ENCODE results near the gene CPNE8. TPM values are rescaled to one million over a fixed set of nuclear protein-coding genes. Genes with fewer than 3 reads are reported as not detected.

CPNE8 gene
- total RNA-seq, 6 experiments from 2014 or later = 8.6 to 21.1 (median 16.3) TPM

DNA sequence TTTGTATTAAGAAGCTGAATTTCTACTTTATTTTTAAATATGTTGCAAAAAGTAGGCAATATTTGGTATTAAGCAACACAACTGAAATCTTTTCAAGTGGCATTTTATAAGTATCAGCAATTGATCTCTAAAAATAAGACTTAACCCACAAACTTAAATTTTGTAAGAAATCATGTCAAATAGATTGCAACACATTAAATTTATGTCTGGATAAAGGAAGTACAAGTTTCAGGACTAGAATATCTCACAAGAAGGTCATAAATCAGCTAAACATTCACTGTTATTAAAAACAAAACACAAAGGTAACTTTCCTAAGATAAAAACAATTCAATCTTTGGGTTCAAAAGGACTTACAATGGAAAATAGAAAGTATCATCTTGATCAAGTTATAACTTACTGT is 32.8 kb downstream of the CPNE8 start:
- no peaks in the 10 kb centered on the region for H3K36me3 ChIP-seq
- H3K27ac ChIP-seq = no peak overlapping the region
- no peaks in the 10 kb centered on the region for H3K27me3 ChIP-seq
- DNase-seq = no peak
- TF ChIP-seq, protein P1, sequence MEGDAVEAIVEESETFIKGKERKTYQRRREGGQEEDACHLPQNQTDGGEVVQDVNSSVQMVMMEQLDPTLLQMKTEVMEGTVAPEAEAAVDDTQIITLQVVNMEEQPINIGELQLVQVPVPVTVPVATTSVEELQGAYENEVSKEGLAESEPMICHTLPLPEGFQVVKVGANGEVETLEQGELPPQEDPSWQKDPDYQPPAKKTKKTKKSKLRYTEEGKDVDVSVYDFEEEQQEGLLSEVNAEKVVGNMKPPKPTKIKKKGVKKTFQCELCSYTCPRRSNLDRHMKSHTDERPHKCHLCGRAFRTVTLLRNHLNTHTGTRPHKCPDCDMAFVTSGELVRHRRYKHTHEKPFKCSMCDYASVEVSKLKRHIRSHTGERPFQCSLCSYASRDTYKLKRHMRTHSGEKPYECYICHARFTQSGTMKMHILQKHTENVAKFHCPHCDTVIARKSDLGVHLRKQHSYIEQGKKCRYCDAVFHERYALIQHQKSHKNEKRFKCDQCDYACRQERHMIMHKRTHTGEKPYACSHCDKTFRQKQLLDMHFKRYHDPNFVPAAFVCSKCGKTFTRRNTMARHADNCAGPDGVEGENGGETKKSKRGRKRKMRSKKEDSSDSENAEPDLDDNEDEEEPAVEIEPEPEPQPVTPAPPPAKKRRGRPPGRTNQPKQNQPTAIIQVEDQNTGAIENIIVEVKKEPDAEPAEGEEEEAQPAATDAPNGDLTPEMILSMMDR (IDR thresholded peaks at IDR 0.05) = no peak
- no peak for TF ChIP-seq POLR2A (IDR thresholded peaks at IDR 0.05)
- no peak for ATAC-seq
- no peak overlapping the region for H3K4me3 ChIP-seq
- H3K9me3 ChIP-seq = no peaks in the 10 kb centered on the region
- H3K4me1 ChIP-seq = no peaks in the 10 kb centered on the region
- intact Hi-C loops (cut with DNase I) = no loop called here

DNA sequence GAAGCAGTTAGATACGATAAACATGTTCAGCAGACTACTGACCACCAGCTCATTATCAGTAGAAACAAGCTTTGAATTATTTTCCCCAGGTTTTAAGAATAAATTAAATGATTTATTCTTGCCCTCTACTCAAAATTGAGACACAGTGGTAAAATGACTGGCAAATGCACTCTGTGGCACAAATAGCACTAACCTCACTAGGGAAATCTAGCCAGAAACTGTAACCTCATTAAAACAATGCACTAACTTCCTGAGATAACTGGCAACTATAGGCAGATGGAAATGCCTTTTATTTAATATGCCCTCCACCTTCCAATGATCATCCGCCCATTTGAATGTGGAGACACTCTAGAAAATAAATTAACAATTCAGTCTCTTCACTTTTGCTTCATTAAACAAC is 33.2 kb downstream of the CPNE8 start:
- Histone ChIP-seq H3K36me3 (no peaks in the 10 kb centered on the region), H3K27ac (no peak overlapping the region), H3K9me3 (no peaks in the 10 kb centered on the region), H3K4me1 (no peaks in the 10 kb centered on the region), H3K27me3 (no peaks in the 10 kb centered on the region), H3K4me3 (no peak overlapping the region)
- DNase-seq (no peak), ATAC-seq (no peak)
- 61% methylated on average over 2 of the region's 2 CpGs for WGBS (ENCODE audit: insufficient coverage, low coverage, low lambda C conversion rate, missing lambda C conversion rate)
- TF ChIP-seq POLR2A (IDR thresholded peaks at IDR 0.05) = no peak
- TF ChIP-seq, protein P1 (IDR thresholded peaks at IDR 0.05) = no peak
- intact Hi-C loops (cut with DNase I) = no loop called here

DNA sequence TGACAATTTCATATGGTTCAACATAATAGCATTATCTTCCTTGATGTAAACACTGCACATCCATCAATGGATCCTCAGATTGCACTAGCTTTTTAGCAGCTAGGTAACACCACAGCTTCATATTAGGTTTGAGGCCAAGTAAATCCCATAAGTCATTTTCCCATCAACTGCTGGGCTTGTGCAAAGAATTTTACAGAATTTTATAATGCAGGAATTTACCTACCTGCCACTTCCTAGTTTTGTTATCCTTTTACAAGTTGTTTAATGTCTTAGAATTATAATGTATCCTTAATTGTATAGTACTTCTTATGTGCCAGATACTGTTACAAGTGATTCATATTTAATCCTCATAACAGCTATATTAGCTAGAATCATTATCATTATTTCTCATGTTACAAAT is 36.4 kb downstream of the CPNE8 start:
- no peak for DNase-seq
- Histone ChIP-seq H3K4me3 (no peak overlapping the region), H3K27me3 (no peaks in the 10 kb centered on the region), H3K9me3 (no peaks in the 10 kb centered on the region), H3K36me3 (no peaks in the 10 kb centered on the region), H3K4me1 (no peaks in the 10 kb centered on the region), H3K27ac (no peak overlapping the region)
- ATAC-seq = no peak
- TF ChIP-seq, protein P1 (IDR thresholded peaks at IDR 0.05) = no peak
- no peak for TF ChIP-seq POLR2A (IDR thresholded peaks at IDR 0.05)
- intact Hi-C loops (cut with DNase I) = no loop called here

DNA sequence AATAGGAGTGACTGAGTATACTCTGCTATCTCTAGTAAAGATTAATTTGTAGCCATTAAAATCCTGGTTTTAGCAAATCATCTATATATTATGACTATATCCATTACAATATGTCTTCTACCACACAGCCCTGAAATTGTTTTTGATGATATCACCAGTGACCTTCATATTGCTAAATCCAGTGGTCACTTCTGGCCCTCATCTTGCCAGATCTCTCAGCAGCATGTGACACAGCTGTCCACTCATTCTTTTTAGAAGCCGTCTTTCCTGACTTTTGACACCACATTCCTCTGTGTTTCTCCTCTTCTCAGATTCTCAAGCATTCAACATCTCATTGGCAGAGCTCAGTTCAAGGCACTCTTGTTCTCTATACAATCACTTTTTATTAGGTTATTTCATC is 54.9 kb downstream of the CPNE8 start:
- Histone ChIP-seq H3K4me3 (no peak overlapping the region), H3K27ac (no peak overlapping the region), H3K36me3 (no peaks in the 10 kb centered on the region), H3K27me3 (no peaks in the 10 kb centered on the region), H3K4me1 (no peaks in the 10 kb centered on the region), H3K9me3 (no peaks in the 10 kb centered on the region)
- TF ChIP-seq, protein P1 (IDR thresholded peaks at IDR 0.05) = no peak
- no peak for TF ChIP-seq POLR2A (IDR thresholded peaks at IDR 0.05)
- ATAC-seq = peak in 1 of 4 donors; percentile 52
- 76% methylated on average over 1 of the region's 1 CpG for WGBS (ENCODE audit: insufficient coverage, low coverage, low lambda C conversion rate, missing lambda C conversion rate)
- DNase-seq = no peak
- intact Hi-C loops (cut with DNase I) = no loop called here

DNA sequence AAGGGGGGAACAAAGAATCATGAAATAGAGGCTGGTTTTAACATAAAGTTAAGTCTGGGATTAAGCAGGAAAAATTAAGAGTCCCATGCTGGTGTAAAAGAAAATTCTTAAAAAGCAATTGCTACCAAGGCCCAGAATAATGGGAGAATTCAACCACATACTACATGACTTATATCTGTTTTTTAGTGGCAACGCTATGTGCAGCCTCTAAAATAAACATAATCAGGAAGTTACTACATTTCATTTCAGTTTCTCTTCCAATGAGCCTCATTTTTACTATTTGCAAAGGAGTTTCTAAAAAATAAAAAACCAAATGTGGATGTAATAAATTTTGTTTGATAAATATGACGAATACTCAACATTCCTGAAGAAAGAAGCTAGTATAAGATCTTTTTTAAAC is 58.1 kb downstream of the CPNE8 start:
- ATAC-seq = no peak
- Histone ChIP-seq H3K4me3 (no peak overlapping the region), H3K27me3 (no peaks in the 10 kb centered on the region), H3K27ac (no peak overlapping the region), H3K9me3 (no peaks in the 10 kb centered on the region), H3K4me1 (no peaks in the 10 kb centered on the region), H3K36me3 (no peaks in the 10 kb centered on the region)
- TF ChIP-seq, protein P1 (IDR thresholded peaks at IDR 0.05) = no peak
- TF ChIP-seq POLR2A (IDR thresholded peaks at IDR 0.05) = no peak
- no peak for DNase-seq
- intact Hi-C loops (cut with DNase I) = no loop called here
- 43% methylated on average over 2 of the region's 2 CpGs for WGBS (ENCODE audit: insufficient coverage, low coverage, low lambda C conversion rate, missing lambda C conversion rate)
